Stimulated activated CD4-positive, alpha-beta T cell treated with anti-CD3 and anti-CD28 coated beads, TNF-alpha, amount 100 ng/mL, for 24 hours (primary cell): ENCODE results near the gene SLC39A5.
"Not testable (repeated sequence)": the region's sequence is repeated elsewhere in the genome, so short reads cannot be mapped to it uniquely, and the experiment has no call there.

ENCODE experiments used
- DNase-seq, 3 experiments: peaks; one replicate each; pipeline ENCODE4 v3.0.0-alpha.2; 2020; ENCODE audit warnings: low read depth in 3 of 3

SLC39A5 gene, protein sequence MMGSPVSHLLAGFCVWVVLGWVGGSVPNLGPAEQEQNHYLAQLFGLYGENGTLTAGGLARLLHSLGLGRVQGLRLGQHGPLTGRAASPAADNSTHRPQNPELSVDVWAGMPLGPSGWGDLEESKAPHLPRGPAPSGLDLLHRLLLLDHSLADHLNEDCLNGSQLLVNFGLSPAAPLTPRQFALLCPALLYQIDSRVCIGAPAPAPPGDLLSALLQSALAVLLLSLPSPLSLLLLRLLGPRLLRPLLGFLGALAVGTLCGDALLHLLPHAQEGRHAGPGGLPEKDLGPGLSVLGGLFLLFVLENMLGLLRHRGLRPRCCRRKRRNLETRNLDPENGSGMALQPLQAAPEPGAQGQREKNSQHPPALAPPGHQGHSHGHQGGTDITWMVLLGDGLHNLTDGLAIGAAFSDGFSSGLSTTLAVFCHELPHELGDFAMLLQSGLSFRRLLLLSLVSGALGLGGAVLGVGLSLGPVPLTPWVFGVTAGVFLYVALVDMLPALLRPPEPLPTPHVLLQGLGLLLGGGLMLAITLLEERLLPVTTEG

DNA sequence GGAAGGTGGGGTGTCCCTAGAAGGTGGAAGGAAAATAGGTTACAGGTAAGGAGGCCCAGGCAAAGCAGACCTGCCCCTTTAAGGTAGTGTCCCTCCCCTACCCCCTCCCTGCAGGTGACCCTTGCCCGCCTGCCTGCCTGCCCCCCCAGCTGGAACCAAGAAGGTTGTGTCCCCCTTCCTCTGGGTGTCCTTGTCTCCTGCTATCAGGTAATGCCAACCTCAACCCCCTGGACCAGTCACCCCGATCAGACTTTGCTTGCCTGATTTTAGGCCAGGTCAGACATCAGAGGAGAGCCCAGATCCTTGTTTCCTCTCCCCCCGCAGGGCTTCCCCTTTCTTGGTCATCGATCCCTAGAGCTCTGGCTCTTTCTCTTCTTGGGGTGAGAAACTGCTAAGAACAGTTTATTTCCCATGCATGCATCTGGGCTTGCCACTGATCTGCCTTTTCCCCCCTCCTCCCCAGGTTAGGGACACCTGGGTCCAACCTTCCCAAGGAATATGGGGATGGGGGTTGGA is at the start of gene SLC39A5:
TSS of gene SLC39A5 (plus strand) at position 136 of the 516 bp plus-strand sequence. CDS start 1,224 bp downstream, outside the sequence.
- DNase-seq: no peak

DNA sequence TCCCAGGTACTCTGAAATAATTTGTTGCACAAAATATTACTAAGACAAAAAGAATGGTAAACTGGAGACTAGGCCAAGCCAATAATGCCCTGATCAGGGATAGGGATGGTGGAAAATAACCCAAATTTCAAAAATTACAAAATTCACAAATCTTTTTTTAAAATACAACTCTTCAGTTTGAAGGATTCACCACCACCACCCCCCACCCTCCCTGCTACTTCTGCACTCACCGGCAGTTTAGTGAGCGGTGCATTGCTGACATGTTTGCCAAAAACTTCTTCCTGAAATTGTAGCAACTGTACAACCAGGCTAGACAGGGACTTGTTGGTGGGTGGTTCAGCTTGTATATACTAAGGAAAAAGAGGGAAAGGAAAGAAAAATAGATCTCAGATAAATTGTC is 42.9 kb upstream of the SLC39A5 start:
- DNase-seq: no peak

DNA sequence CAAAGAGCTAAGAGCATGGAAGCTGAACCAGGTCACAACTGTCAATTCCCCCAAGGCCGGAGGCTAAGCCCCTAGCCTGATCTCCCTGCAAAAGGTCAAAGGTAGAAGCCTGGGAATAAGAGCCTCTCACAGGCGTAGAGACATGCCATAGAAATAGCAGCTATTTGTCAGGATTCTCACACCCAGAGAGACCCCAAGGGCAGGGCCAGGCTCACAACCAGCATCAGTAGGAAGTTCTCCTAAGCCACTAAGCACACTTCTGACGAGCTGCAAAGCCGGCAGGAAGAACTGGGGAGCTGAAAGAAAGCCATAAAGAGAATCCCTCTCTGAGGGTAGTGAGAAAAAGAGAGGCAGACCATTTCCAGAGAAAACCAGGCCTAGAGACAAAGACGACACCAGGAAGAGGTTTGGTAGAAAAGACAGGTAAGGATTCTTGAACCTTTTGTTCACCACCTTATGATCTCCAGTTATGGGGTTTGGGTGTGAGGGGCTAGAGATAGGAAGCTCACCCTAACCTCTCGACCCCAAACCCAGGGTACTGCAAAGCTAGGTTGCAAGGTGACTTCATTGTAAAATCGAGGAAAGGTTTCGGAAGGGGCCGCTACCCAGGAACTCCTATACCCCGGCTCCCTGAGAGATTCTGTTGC is 41.6 kb upstream of the SLC39A5 start:
- no peak for DNase-seq

DNA sequence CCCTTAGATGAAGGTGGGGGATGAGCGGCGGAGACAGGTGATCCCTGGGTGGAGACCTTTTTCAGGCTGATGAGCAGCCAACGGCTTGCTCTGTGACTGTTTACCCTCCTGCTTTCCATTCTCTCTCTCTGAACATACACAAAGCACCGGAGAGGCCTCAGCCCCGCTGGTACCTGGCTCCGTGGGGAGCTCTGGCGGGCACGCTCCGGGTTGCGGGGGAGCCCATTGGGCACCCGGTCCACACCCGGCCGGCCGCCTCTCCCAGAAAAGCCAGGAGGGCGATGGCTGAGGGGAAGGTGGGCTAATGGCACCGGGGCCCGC is 41.1 kb upstream of the SLC39A5 start:
- no peak for DNase-seq

DNA sequence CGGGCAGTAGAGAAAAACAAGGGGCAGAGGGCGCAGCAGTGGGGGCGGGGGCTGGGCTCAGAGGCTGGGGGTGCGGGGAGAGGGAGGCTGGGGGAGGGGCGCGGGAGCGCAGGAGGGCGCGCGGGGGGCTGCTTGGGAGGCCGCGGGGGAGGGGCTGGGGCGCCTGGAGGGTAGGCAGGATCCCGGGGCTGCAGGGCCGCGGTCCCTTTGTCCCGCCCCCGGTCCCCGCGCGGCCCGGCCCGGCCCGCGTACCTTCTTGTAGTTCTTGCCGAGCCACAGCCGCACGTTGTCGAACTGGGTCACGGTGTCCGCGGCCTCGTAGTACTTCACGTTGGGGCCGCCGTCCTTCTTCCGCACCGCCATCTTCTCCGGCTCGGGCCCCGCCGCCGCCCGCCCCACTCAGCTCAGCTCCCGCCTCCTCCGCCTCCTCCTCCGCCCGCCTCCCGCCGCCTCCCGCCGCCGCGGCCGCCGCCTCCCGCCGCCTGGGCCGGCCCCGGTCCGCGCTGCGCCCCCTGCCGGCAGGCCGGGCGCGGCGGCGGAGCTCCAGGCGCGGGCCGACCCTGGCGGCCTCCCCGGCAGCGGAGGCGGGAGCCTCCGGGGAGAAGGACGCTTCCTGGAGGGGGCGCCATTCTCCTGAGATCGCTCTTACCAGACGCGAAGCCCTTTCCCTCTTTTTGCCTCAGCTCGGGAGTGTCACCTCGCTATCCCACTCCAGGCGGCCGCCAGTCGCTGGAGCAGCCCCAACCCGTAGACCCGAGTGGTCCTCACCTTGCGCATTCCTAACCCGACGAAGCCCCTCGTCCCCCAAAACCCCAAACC is 40.5 kb upstream of the SLC39A5 start, which contains the start of gene SMARCC2:
TSS of gene SMARCC2 (minus strand) at position 385 of the 819 bp plus-strand sequence. CDS start at position 363, 22 bp downstream.
- peak; percentile 68 to 83 (median 75) for DNase-seq

DNA sequence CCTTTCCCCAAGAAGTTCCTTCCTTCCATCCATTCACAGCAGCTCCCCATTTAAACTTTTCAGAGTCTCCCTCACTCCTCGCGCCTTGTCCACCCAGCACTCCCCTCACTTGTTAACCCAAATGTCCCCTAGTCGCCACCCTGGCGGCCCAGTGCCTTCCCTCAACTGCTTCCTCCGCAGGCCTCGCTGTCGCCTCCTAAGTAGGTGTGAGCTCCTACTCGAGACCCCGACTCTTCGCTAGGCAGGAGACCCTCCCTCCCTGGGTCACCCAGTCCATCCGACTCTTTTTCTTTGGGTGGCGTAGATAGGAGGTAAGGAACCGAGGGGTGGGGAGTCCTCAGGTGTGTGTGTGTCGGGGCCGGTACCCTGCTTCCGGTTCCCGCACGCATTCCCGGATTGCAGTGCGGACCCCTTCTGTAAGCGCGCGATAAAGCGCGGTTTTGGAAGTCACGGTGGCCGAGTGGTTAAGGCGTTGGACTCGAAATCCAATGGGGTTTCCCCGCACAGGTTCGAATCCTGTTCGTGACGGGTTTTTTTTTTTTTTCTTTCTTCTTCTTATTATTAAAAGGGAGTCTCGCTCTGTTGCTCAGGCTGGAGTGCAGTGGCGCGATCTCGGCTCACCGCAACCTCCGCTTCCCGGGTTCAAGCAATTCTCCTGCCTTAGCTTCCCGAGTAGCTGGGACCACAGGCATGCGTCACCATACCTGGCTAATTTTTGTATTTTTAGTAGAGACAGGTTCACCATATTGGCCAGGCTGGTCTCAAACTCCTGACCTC is 39.7 kb upstream of the SLC39A5 start:
- DNase-seq: peak; percentile 81 to 91 (median 91)

DNA sequence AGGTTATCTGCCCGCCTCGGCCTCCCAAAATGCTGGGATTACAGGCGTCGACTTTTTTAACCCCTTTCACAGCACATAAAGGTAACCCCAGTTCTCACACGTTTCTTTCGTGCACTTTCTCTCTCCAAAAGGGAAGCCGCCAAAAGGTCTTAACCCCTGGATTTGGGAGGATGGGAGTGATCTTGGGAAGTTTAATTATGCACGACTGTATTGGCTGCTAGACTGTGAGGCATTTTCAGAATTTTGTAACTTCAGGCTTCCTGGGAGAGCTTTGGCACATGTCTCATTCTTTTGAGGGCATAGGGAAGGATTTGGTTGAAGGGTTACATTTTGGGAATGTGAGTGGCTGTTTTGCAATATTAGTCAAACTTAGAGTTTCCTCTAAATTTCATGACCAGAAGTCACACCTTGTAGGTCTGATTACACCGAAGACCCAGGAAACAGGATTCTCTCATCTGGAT is 39.1 kb upstream of the SLC39A5 start:
- no peak for DNase-seq

DNA sequence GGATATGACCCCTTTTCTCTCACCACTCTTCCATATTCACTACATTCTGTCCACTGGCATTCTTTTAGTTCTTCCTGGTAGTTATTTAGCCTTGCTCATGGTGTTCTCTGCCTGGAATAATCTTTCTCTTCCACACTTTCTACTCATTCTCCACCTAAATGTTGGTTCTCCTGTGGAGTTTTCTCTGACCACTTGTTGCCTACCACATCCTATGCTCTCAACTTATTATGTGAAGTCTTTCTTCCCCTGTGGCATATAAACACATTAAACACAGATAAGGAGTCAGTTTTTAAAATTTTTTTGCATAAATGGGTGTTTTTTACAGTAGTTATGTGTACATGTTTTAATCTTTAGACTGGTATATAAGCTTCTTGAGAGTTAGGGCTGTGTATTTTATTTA is 37.3 kb upstream of the SLC39A5 start:
- no peak for DNase-seq

DNA sequence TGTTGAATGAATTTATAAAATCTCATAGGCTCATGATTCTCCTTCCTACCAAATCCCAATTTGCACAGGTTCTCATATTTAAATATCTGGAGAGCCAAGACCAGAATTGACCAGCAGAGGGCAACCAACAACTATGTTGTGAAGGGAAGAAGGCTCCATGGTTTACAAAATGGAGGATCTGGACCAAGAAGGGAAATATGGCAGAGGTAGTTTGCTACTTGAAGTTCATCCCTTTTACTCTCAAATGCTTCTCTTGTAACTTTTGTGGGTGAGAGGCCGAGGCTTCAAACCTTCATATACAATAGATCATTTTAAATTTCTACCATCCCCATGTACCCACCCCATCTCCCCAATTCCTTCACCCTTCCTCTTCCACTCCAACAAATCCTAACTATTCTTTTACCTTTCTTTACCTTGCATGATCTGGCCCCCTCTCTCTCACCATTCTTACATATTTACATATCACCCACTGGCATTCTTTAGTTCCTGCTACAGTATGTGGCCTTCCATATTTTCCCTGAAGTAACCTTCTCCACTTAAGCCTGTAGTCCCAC is 36.7 kb upstream of the SLC39A5 start:
- DNase-seq: peak; percentile 47 to 78 (median 60)

DNA sequence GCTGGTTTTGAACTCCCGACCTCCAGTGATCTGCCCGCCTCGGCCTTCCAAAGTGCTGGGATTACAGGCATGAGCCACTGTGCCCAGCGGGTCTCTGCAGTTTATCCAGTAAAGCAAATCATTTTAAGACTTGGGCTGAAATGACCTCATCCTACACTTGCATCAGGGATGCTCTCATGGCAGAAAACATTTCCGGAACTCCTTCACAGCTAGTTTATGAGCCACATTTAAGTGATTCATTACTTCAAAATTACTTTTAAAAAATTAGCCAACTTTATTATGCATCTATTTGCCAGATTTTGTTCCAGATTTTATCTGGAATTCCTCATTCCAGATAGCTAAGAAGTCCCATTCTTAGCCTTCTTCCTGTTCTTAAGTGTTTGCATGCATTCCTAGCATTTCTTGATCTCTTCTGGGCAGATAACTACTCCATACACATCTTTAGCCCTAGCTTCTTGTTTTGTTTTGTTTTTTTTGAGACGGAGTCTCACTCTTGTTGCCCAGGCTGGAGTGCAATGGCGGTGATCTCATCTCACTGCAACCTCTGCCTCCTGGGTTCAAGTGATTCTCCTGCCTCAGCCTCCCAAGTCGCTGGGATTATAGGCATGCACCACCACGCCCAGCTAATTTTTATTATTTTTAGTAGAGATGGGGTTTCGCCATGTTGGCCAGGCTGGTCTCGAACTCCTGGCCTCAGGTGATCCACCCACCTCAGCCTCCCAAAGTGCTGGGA is 32.9 kb upstream of the SLC39A5 start:
- DNase-seq: not testable (repeated sequence)

DNA sequence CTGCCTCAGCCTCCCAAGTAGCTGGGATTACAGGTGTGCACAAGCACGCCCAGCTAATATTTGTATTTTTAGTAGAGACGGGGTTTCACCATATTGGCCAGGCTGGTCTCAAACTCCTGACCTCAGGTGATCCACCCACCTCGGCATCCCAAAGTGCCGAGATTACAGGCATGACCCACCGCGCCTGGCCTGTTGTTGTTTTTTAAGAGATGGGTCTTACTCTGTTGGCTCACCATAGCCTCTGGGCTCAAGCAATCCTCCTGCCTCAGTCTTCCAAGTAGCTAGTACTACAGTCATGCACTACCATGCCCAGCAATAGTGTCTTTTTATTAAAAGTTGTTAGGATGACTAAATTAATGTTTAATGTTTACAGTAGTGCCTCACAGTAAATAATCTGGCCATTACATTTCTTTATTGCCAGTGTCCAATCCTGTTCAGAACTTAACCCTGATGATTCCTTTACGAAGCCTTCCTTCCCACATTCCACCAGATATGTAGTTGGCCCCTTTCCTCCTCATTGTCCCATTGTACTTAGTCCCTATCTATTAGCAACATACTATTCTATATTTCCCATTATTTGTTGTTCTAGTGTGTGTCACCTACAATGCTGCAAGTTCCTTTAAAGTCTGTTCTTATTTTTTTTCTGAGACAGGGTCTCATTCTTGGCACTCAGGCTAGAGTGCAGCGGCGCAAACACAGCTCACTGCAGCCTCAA is 31.8 kb upstream of the SLC39A5 start:
- no peak for DNase-seq

DNA sequence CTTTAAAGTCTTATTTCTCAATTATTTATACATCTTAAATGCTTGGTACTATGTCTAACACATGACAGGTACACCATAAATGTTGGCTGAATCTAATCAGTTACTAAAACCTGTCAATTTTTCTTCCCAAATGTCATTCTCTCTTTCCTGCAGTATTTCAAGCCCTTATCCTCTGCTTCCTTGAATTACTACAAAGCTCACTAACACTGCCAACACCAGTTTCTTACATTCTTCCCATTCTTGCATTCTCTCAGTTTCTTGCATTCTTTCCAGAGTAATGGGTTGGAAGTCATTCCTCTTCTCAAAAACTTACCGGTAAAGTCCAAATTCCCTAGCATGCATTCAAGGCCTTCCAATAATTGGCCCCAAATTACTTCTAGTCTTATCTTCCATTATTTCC is 31.0 kb upstream of the SLC39A5 start:
- DNase-seq: no peak

DNA sequence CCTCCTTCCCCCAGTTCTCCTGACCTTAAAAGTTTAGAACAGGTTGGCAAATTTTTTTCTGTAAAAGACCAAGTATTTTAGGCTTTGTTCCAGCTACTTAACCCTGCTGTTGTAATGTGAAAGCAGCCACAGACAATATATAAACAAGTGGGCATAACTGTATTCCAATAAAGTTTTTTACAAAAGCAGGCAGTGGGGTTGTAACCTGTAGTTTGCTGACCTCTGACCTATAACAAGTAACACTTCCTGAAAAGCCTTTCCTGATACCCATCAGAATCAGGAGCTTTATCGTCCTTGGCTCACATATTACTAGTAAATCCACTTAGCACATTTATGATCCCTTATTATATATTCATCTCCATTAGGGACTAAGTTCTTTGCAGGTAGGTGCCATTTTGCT is 27.5 kb upstream of the SLC39A5 start:
- no peak for DNase-seq

DNA sequence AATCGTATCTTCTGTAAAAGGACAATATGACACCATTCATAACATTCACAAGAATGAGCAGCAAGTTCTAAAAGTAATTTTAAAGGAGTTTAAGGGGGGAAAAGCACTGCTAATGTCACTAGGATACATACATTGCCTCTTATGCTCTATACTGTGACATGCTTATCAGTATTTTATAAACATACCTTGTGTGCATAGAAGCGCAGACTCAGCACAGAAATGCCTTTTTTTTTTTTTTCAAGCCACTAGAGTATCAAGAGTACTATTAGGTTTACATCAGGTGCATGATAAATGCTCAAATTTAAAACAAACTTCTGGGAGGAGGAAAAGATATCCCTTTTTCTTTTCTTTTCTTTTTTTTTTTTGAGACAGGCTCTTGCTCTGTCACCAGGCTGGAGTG is 27.0 kb upstream of the SLC39A5 start:
- DNase-seq: no peak

DNA sequence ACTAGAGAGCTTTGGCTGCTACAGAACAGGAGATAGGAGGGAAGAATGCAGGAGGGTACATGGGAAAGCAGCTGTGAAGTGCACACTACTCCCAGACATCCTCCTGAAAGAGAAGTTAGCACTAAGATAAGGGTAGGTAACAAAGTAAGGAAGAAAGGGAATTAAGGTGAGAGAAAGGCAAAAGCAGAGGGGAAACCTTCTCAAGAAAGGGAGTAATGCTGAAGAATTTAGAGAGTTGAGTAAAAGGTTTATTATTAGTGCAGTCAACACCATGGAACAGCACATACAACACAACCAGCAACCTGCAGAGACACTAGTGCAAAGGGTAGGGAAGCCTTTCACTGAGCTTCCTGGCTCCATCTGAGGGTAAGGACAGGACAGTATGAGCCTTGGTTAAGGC is 25.6 kb upstream of the SLC39A5 start:
- DNase-seq: no peak

DNA sequence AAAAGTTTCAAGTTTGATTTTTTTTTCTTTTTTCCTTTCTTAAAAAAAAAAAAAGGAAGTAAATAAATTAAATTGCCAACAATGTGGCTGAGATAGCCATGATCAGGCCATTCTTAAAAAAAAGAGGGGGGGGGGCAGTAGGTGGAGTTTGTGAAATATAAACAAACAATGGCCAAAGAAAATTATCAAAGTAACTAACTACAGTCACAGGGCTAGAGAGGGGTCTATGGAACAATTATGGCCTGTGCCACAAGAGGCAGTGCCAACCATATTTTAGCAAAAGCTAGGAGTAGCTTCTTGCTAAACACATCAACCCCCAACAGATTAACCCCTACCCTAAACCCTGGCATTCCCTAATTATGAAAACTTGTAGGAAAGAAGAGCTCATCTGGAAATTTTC is 24.4 kb upstream of the SLC39A5 start:
- DNase-seq: no peak

DNA sequence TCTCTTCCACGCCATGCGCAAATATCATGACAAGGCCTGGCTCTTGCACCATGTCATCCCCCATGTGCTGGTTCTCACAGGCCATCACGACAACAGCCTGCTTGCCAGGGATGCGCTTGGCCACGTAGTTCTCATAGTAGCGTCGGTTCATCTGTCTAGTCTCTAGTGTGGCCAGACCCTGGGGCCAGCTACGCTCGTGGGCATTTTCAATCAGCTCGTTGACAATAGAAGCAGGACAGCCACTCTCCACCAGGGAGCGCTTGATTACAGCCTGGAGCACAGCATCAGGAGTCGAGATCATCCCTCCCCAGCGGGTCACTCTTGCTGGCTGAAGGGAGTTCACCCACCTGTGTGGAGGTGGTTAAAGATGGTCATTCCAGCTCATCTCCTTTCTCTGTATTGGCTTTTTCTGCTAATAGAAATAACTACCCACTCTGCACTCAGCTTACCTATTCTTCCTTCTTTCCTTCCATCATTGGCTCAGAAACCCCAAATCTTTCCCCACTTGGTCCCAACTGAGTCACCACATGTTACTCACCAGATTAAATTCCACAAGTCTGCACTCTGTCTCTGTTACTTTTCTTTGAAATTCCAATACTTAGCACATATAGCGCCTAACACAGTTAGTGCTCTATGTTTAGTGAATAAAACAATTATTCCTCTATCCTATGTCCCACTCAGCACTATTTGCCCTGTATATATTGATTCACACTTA is 23.2 kb upstream of the SLC39A5 start:
- DNase-seq: peak in 1 of 3 experiments; percentile 33

DNA sequence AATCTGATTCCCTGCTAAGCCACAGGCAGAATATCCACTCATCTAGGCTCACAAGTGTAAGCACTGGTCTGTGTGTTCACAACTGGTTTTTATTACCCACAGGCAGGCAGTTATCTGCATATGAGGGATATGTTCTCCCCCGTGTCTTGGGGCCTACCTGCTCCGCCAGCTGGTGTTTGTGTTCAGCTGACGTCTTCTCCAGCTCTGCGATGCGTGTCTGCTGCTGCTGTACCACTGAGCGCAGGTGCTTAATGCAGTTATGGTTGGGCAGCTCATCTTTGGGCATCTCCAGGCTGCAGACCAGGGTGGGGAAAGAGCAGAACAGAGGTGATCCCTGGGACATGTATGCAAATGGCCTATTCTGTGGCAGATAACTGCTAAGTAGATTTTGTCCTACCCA is 21.8 kb upstream of the SLC39A5 start:
- DNase-seq: no peak

DNA sequence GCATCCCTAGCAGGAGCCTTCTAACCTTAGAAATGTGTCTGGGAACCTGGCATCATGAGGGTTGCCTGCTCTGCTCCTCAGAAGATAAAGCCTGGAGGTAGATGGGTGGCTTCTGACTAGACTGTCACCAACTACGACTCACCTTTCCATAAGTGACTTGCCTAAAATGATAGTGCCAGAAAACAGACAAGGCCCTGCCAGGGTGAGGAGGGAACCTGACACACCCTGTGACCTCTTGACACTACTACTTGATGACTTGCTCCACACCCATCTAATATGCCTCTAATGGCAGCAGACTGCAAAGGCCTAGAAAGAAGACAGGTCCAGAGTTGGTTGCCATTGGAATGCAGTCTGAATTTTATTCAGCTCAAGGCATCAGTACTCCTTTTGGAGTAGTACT is 17.5 kb upstream of the SLC39A5 start:
- DNase-seq: no peak
